Mesothelial cell of epicardium (in vitro differentiated cells): ENCODE data around the gene PACRG. TPM values are rescaled to one million over a fixed set of nuclear protein-coding genes. Genes with fewer than 3 reads are reported as not detected.

Experiments
- DNase-seq, 2 experiments: peaks; one replicate each; pipeline ENCODE4 v3.0.0; 2021; ENCODE audit warnings: low spot score in 2 of 2; ENCODE audit not compliant: unreplicated experiment in 2 of 2
- H3K27ac Mint-ChIP-seq: 2 replicates; pipeline ENCODE4 v1.8.0; 2021; ENCODE audit warnings: mixed read lengths
- H3K27me3 Mint-ChIP-seq: 2 replicates; pipeline ENCODE4 v1.8.0; 2021; ENCODE audit warnings: low read depth, mixed read lengths
- H3K36me3 Mint-ChIP-seq: 2 replicates; pipeline ENCODE4 v1.8.0; 2021; ENCODE audit warnings: mixed read lengths
- H3K4me1 Mint-ChIP-seq: 2 replicates; pipeline ENCODE4 v1.8.0; 2021; ENCODE audit warnings: mixed read lengths
- H3K4me3 Mint-ChIP-seq: 2 replicates; pipeline ENCODE4 v1.8.0; 2021; ENCODE audit warnings: mild to moderate bottlenecking, moderate library complexity, mixed read lengths
- H3K9me3 Mint-ChIP-seq: 2 replicates; pipeline ENCODE4 v1.8.0; 2021; ENCODE audit warnings: mixed read lengths
- CTCF ChIP-seq: fragments of 200-600 bp; sonication (generic); IDR thresholded peaks from one replicate; pipeline ENCODE4 v1.5.0; 2021; ENCODE audit warnings: antibody characterized with exemption; ENCODE audit not compliant: unreplicated experiment
- total RNA-seq: library from RNA; stranded (reverse); gene quantifications from 3 replicates; pipeline ENCODE4 v1.2.1, GENCODE V29; 2021

The PACRG gene
- total RNA-seq, 1 donor from 2014 or later, result 1.6 TPM

GRCh38 chr6:163333701-163334663 is 606.2 kb downstream of the PACRG start:
- H3K27ac Mint-ChIP-seq, result no peak overlapping the region
- H3K4me1 Mint-ChIP-seq, result no peaks in the 10 kb centered on the region
- no peaks in the 10 kb centered on the region for H3K9me3 Mint-ChIP-seq

GRCh38 chr6:163335056-163335455 is 607.3 kb downstream of the PACRG start:
- peaks cover 2% of the 10 kb centered on the region for H3K4me1 Mint-ChIP-seq
- DNase-seq, result no peak
- no peaks in the 10 kb centered on the region for H3K36me3 Mint-ChIP-seq
- no peaks in the 10 kb centered on the region for H3K27me3 Mint-ChIP-seq
- H3K27ac Mint-ChIP-seq, result no peak overlapping the region
- no peak overlapping the region for H3K4me3 Mint-ChIP-seq
- no peak for TF ChIP-seq CTCF
- H3K9me3 Mint-ChIP-seq, result no peaks in the 10 kb centered on the region

More at GRCh38 chr6:163333701-163334663, 606.2 kb downstream of the PACRG start:
- no peak for TF ChIP-seq CTCF
- Mint-ChIP-seq H3K4me3 (no peak overlapping the region), H3K27me3 (no peaks in the 10 kb centered on the region), H3K36me3 (no peaks in the 10 kb centered on the region)
- DNase-seq, result no peak

- Mint-ChIP-seq H3K4me1 (peaks cover 2% of the 10 kb centered on the region), H3K27me3 (no peaks in the 10 kb centered on the region), H3K36me3 (no peaks in the 10 kb centered on the region), H3K4me3 (no peak overlapping the region), H3K9me3 (no peaks in the 10 kb centered on the region), H3K27ac (no peak overlapping the region)
- DNase-seq, result no peak
- TF ChIP-seq CTCF, result no peak
Measured at GRCh38 chr6:163335671-163336545, 608.1 kb downstream of the PACRG start.

- H3K27ac Mint-ChIP-seq, result no peak overlapping the region
Measured at GRCh38 chr6:163336961-163337360, 609.2 kb downstream of the PACRG start.

More at GRCh38 chr6:163336961-163337360, 609.2 kb downstream of the PACRG start:
- Mint-ChIP-seq H3K36me3 (no peaks in the 10 kb centered on the region), H3K9me3 (no peaks in the 10 kb centered on the region), H3K4me1 (peaks cover 2% of the 10 kb centered on the region), H3K4me3 (no peak overlapping the region), H3K27me3 (no peaks in the 10 kb centered on the region)
- DNase-seq, result no peak
- TF ChIP-seq CTCF, result no peak
